SK-N-MC (cell line): Measurements from ENCODE around the gene SFXN5.

Experiments used
- DNase-seq: peaks from one replicate; pipeline ENCODE4 v3.0.0-alpha.2; 2011; ENCODE audit warnings: low read depth, low spot score
- H3K27ac ChIP-seq: fragments of 200-600 bp; sonication (generic); 2 replicates; pipeline ENCODE4 v1.5.1; 2016; ENCODE audit warnings: mixed run types
- H3K36me3 ChIP-seq: fragments of 200-600 bp; sonication (generic); 2 replicates; pipeline ENCODE4 v1.6.1; 2017; ENCODE audit warnings: antibody characterized with exemption, low read length, mixed read lengths; ENCODE audit not compliant: insufficient read depth
- H3K4me3 ChIP-seq: fragments of 200-600 bp; sonication (generic); 2 replicates; pipeline ENCODE4 v1.5.1; 2016
- H3K9ac ChIP-seq: fragments of 200-600 bp; sonication (generic); 2 replicates; pipeline ENCODE4 v1.8.0; 2017; ENCODE audit warnings: mixed run types, mixed read lengths; ENCODE audit not compliant: insufficient read length
- H3K9me3 ChIP-seq: fragments of 200-600 bp; sonication (generic); 2 replicates; pipeline ENCODE4 v1.6.1; 2017; ENCODE audit warnings: low read depth, mild to moderate bottlenecking, antibody characterized with exemption, low read length, moderate library complexity, mixed read lengths
- EZH2 ChIP-seq: fragments of 200-600 bp; sonication (generic); IDR thresholded peaks from one replicate; pipeline ENCODE4 v1.6.1; 2017; ENCODE audit warnings: antibody characterized with exemption
- FOXP2 ChIP-seq: optimal IDR thresholded peaks from 2 replicates; pipeline ENCODE3; 2011; ENCODE audit warnings: mild to moderate bottlenecking, moderate library complexity; ENCODE audit not compliant: insufficient read depth; ENCODE audit errors: extremely low read length, control extremely low read depth
- POLR2AphosphoS5 ChIP-seq: IDR thresholded peaks from 2 replicates; pipeline ENCODE4 v1.6.1; 2012; ENCODE audit warnings: mild to moderate bottlenecking, low read depth, low read length, borderline replicate concordance

The SFXN5 gene

DNA sequence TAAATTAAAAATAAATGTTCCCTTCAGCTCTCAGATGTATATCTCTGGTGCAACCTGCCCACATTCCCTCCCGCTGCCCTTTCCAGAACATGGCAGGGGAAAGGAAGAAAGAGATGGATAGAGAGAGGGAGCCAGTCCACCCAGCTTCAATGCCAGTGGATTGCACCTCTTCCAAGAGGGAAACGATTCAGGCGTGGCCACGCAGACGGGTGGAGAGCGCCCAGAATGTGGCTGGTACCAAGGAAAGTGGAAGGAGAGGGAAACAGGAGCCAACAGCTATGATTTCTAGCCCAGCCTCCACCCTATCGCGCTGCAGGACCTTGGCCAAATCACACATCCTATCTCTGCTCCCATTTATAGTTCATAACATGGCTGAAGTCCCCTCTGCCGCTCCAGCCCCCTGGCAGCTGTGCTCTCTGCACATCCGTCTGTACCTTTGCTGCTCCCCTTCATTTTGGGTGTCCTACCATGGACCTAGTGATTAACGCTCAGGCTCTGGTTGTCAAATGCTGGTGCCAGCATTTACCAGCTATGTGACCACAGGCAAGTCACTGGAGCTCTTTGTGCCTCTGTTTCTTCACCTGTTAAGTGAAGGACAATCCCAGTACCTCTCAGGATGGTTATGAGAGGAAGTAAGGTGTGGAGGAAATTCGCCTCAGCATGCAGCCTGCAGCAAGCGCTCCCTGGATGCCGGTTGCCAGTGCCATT lies 66.5 kb downstream of the SFXN5 start:
- no peak for DNase-seq
- no peak overlapping the region for H3K4me3 ChIP-seq
- no peak for TF ChIP-seq EZH2
- no peak for TF ChIP-seq POLR2AphosphoS5
- TF ChIP-seq FOXP2 = no peak
- no peaks in the 10 kb centered on the region for H3K36me3 ChIP-seq
- no peak overlapping the region for H3K9ac ChIP-seq
- H3K9me3 ChIP-seq = no peaks in the 10 kb centered on the region
- H3K27ac ChIP-seq = no peak overlapping the region

DNA sequence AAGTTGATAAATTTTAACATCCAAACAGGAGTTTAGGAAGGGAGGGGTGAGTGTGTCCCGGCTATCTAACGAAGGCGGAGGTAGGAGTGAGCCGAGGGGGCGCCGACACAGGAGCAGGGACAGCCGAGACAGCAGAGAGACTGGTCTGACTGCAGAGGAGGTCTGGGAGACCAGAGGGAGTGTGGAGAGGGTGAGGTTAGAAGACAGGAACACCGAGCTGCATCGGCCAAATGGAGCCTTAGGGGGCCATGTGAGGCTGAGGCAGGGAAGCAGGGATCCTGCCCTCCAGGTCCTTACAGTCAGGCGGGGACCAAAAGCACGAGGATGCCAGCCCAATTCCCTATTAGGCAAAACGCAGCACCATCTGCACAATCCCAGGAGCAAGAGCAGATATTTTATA lies 67.0 kb downstream of the SFXN5 start:
- no peak overlapping the region for H3K27ac ChIP-seq
- H3K9me3 ChIP-seq = no peaks in the 10 kb centered on the region
- DNase-seq = no peak
- H3K9ac ChIP-seq = no peak overlapping the region
- TF ChIP-seq FOXP2 (no peak), POLR2AphosphoS5 (no peak), EZH2 (no peak)
- no peak overlapping the region for H3K4me3 ChIP-seq
- H3K36me3 ChIP-seq = no peaks in the 10 kb centered on the region

DNA sequence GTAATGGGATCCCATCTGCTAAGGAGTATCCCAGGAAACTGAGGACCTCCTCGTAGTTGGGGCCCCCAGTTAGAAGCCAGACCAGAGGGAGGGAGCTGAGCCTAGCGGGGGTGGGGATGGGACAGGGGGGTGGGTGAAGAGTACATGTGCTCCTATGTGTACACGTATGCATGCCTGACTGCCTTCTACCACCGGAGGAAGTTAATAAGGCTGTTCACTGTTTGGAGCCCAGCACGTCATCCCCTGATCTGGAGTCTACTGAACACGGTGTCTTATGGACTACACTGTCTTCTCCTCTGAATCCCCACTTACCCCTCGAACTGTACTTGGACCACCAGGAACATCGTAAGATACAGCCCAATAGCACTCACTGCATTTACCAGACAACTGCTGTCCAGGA lies 68.5 kb downstream of the SFXN5 start:
- Histone ChIP-seq H3K9me3 (no peaks in the 10 kb centered on the region), H3K9ac (no peak overlapping the region), H3K36me3 (no peaks in the 10 kb centered on the region), H3K27ac (no peak overlapping the region), H3K4me3 (no peak overlapping the region)
- no peak for TF ChIP-seq FOXP2
- TF ChIP-seq POLR2AphosphoS5 = no peak
- TF ChIP-seq EZH2 = no peak
- no peak for DNase-seq

DNA sequence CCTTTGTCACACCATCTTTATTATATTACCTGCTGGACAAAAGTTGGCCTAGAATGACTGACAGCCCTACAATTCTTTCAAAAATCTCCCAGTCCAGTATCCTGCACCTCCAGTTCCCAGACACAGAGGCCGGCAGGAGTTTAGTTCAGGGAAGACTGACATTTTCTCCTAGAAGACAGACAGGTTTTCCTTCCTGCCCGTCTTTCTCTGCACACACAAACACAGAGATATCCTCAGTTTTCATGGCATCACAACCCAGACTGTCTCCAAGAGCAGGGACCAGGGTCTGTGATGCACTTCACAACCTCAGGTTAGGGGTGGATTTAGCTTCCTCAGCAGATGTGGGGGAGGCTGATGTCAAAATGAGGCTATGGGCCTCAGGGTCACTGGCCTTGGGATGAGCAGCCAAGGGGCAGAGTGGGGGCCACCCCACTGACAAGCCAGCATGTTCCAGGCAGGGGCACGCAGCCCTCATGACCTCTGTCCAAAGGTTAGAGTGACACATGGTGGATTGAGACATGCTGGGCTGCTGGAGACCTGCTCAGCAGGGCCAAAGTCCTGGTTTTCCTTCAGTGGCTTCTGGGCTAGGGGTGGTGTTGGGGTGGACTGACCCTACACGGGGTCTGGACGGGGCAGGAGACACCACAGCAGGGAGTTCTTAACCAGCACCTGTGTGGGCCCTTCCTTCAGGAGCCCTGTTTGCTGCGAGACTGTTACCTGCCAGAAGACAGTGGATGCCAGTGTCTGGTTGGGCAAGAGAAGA lies 70.5 kb downstream of the SFXN5 start:
- H3K4me3 ChIP-seq = no peak overlapping the region
- no peaks in the 10 kb centered on the region for H3K9me3 ChIP-seq
- no peak for DNase-seq
- no peak overlapping the region for H3K9ac ChIP-seq
- TF ChIP-seq POLR2AphosphoS5 = no peak
- TF ChIP-seq EZH2 = no peak
- TF ChIP-seq FOXP2 = no peak
- H3K36me3 ChIP-seq = no peaks in the 10 kb centered on the region
- H3K27ac ChIP-seq = no peak overlapping the region

- Histone ChIP-seq H3K9ac (no peak overlapping the region), H3K4me3 (no peak overlapping the region), H3K36me3 (no peaks in the 10 kb centered on the region), H3K9me3 (no peaks in the 10 kb centered on the region), H3K27ac (no peak overlapping the region)
- no peak for TF ChIP-seq POLR2AphosphoS5
- no peak for TF ChIP-seq FOXP2
- TF ChIP-seq EZH2 = no peak
- DNase-seq = no peak
Observed at GRCh38 chr2:72999729-73000725, 71.5 kb downstream of the SFXN5 start.

GRCh38 chr2:72998724-72999123 lies 72.8 kb downstream of the SFXN5 start:
- Histone ChIP-seq H3K36me3 (no peaks in the 10 kb centered on the region), H3K27ac (no peak overlapping the region), H3K9me3 (no peaks in the 10 kb centered on the region), H3K9ac (no peak overlapping the region), H3K4me3 (no peak overlapping the region)
- TF ChIP-seq FOXP2 = no peak
- no peak for TF ChIP-seq POLR2AphosphoS5
- TF ChIP-seq EZH2 = no peak
- no peak for DNase-seq

DNA sequence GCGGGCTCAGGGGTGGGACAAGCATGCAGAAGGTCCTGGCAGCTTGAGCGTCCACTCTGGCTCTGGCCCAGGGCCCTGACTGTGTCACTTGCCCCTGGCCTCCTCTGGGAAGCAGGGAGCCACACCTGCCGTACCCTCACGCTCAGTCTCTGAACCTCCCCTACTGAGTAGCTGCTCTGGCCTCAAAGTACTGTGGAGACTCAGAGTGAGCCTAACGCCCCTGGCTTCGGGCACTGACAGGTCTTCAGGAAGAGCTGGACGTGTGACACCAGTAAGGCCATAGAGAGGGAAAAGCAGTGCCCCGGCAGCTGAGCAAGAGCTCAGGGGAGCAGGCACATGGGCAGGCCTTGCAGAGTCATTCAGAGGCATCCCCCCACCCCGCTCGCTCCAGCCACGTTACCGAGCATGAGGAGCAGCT lies 73.3 kb downstream of the SFXN5 start:
- DNase-seq = no peak
- Histone ChIP-seq H3K36me3 (no peaks in the 10 kb centered on the region), H3K9me3 (no peaks in the 10 kb centered on the region), H3K4me3 (no peak overlapping the region), H3K27ac (no peak overlapping the region), H3K9ac (no peak overlapping the region)
- no peak for TF ChIP-seq FOXP2
- no peak for TF ChIP-seq POLR2AphosphoS5
- TF ChIP-seq EZH2 = no peak

DNA sequence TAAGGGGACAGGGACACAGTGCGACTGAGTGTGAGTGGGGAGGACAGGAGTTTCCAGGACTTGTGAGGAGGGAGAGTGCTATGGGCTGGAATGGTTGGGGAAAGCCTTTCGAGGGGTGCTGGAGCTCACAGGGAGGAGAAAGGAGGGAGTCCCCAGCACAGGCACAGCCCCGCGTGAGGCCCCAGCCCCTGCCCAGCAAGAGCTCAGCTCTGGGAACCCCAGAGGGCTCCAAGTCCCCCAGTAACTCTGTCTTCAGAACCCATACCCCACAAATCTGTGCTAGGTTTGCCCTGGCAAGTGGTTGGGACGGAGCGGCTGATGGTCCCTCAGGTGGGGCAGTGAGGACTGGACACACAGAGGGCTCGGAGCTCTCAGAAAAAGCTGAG lies 75.4 kb downstream of the SFXN5 start:
- H3K9me3 ChIP-seq = no peaks in the 10 kb centered on the region
- no peak overlapping the region for H3K4me3 ChIP-seq
- DNase-seq = no peak
- H3K9ac ChIP-seq = no peak overlapping the region
- TF ChIP-seq EZH2 = no peak
- TF ChIP-seq FOXP2 = no peak
- no peak for TF ChIP-seq POLR2AphosphoS5
- no peaks in the 10 kb centered on the region for H3K36me3 ChIP-seq
- no peak overlapping the region for H3K27ac ChIP-seq
